ENCODE measurements around the gene AKR1A1. TPM values are rescaled to one million over a fixed set of nuclear protein-coding genes. Genes with fewer than 3 reads are reported as not detected.

The AKR1A1 gene
- total RNA-seq, 1 donor from 2014 or later = 135 TPM

DNA sequence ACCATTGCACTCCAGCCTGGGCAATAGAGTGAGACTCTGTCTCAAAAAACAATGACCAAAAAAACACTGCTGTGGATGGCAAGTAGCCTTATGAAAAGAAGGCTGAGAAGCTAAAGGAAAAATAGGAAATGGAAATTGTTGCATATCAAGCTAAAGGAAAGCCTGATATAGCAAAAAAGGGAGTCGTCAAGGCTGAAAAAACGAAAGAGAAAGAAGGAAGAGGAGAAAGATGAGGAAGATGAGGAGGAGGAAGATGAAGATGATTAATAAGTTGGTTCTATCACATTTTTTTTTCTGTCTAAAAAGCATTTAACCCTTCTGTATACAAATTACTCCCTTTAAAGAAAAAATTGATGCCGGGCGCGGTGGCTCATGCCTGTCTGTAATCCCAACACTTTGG lies 18.8 kb upstream of the AKR1A1 start:
- H3K4me3 ChIP-seq (ENCODE audit: low read depth, low read length) = no peak overlapping the region
- no peak for DNase-seq (ENCODE audit: low read depth)
- TF ChIP-seq, protein P1, sequence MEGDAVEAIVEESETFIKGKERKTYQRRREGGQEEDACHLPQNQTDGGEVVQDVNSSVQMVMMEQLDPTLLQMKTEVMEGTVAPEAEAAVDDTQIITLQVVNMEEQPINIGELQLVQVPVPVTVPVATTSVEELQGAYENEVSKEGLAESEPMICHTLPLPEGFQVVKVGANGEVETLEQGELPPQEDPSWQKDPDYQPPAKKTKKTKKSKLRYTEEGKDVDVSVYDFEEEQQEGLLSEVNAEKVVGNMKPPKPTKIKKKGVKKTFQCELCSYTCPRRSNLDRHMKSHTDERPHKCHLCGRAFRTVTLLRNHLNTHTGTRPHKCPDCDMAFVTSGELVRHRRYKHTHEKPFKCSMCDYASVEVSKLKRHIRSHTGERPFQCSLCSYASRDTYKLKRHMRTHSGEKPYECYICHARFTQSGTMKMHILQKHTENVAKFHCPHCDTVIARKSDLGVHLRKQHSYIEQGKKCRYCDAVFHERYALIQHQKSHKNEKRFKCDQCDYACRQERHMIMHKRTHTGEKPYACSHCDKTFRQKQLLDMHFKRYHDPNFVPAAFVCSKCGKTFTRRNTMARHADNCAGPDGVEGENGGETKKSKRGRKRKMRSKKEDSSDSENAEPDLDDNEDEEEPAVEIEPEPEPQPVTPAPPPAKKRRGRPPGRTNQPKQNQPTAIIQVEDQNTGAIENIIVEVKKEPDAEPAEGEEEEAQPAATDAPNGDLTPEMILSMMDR (conservative IDR thresholded peaks at IDR 0.05; ENCODE audit: low read depth, low read length) = no peak

GRCh38 chr1:45535988-45536766 lies 14.4 kb upstream of the AKR1A1 start:
- TF ChIP-seq, protein P1 (conservative IDR thresholded peaks at IDR 0.05; ENCODE audit: low read depth, low read length) = no peak
- no peak for DNase-seq (ENCODE audit: low read depth)
- no peak overlapping the region for H3K4me3 ChIP-seq (ENCODE audit: low read depth, low read length)

GRCh38 chr1:45536886-45537285 lies 13.7 kb upstream of the AKR1A1 start:
- TF ChIP-seq, protein P1 (conservative IDR thresholded peaks at IDR 0.05; ENCODE audit: low read depth, low read length) = no peak
- no peak overlapping the region for H3K4me3 ChIP-seq (ENCODE audit: low read depth, low read length)
- DNase-seq (ENCODE audit: low read depth) = no peak

- TF ChIP-seq, protein P1 (conservative IDR thresholded peaks at IDR 0.05; ENCODE audit: low read depth, low read length) = no peak
- no peak overlapping the region for H3K4me3 ChIP-seq (ENCODE audit: low read depth, low read length)
- DNase-seq (ENCODE audit: low read depth) = no peak
These were observed 9.4 kb upstream of the AKR1A1 start for GRCh38 chr1:45541193-45541592.

DNA sequence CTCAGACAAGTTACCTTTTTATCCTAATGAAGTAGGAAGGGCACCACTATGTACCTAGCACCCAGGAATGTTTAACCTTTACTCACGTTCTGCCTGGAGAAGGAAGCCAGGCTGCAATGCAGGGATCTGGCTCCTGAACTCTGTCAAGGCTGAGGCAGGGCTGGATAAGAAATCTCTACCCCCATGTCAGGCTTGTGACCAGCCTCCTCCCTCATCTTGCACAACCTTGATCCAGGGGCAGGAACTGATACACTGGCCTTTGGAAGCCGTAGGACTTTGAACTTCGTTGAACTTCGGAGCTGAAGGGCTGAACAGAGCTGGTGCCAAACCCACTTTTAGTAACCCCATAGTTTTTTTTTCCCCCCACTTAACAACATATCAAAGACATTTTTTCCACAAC lies 8.0 kb upstream of the AKR1A1 start:
- TF ChIP-seq, protein P1 (conservative IDR thresholded peaks at IDR 0.05; ENCODE audit: low read depth, low read length) = no peak
- no peak overlapping the region for H3K4me3 ChIP-seq (ENCODE audit: low read depth, low read length)
- DNase-seq (ENCODE audit: low read depth) = peak; percentile 26

DNA sequence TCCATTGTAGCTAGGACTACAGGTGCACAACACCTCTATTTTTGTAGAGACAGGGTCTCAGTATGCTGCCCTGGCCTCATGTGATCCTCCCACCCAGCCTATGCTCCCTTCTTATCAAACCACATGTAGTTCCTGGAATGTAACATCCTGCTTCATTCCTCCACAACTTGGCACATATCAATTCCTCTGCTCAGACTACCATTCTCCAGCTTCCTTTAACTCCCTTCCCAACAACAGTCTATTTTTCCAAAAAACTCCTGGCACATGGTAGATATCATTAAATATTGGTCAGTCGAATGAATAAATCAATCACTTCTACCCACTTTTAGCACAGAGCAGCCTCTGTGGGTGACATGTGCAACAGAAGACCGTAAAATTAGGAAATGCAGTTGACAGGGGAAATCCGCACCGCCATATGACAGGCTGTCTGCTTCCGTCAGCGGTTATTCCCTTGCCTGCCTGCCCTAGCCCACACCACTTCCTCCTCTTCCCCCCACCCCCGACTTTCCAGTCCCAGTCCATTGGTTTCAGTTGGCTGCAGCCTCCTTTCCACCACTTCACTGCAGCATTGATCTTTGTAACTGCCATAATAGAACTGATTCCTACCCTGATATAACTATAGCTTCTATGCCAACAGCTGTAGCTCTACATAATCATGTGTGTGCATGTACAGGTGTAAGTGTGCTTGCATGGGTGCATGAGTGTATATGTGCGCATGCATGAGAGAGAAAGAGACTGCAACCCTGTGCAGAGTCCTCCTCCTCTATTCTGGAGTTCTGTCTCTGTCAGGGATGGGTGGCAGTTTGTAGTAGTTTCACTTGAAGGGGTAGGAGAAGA lies 6.8 kb upstream of the AKR1A1 start:
- TF ChIP-seq, protein P1 (conservative IDR thresholded peaks at IDR 0.05; ENCODE audit: low read depth, low read length) = no peak
- peak; percentile 51 for DNase-seq (ENCODE audit: low read depth)
- peak overlapping the region; percentile 1 for H3K4me3 ChIP-seq (ENCODE audit: low read depth, low read length)
